ENCODE data around the gene OASL. TPM values are rescaled to one million over a fixed set of nuclear protein-coding genes. Genes with fewer than 3 reads are reported as not detected.

OASL gene
- total and polyA plus RNA-seq, 2 of the 4 experiments (the other 2 are of a cell fraction): under 0.01 to 0.05 TPM

GRCh38 chr12:121013715-121014114 lies 25.3 kb downstream of the OASL start:
- H2AFZ ChIP-seq (replicated peaks; ENCODE audit: low read length, poor library complexity): no peak overlapping the region
- no peak overlapping the region for H2BK120ac ChIP-seq (ENCODE audit: low read depth, low read length)
- no peak overlapping the region for H3K14ac ChIP-seq (replicated peaks; ENCODE audit: low read depth, low read length)
- no peak for ATAC-seq (ENCODE audit: low read depth)
- CTCF ChIA-PET: no interaction called here
- no peaks in the 10 kb centered on the region for H3K4me1 ChIP-seq (ENCODE audit: control insufficient read depth, insufficient read depth, low read length)
- H3K56ac ChIP-seq (ENCODE audit: extremely low read depth, insufficient read depth, low read length): no peak overlapping the region
- dilution Hi-C loops (cut with HindIII; ENCODE audit: low sequenced_read_pairs, unreplicated experiment) (no loop called here), intact Hi-C loops (cut with micrococcal nuclease) (loop anchor here (5.0 kb wide), 1 partner anchor 431 kb away; the partner anchor contains the start of gene POP5), in situ Hi-C loops (cut with MboI; ENCODE audit: low sequenced_read_pairs) (no loop called here)
- no peak for DNase-seq
- no peak overlapping the region for H2AK9ac ChIP-seq (replicated peaks; ENCODE audit: low read depth, low read length, poor library complexity)
- no peak overlapping the region for H4K8ac ChIP-seq (ENCODE audit: low read depth in 2 of 2, low read length in 2 of 2)
- H4K20me1 ChIP-seq (ENCODE audit: insufficient read depth, low read length): no peaks in the 10 kb centered on the region
- no peaks in the 10 kb centered on the region for H3K9me3 ChIP-seq (ENCODE audit: control insufficient read depth, insufficient read depth, low read length)
- no peak overlapping the region for H3K27ac ChIP-seq (ENCODE audit: insufficient read depth, low read length)
- POLR2A ChIA-PET (ENCODE audit: unreplicated experiment): no interaction called here
- H2BK15ac ChIP-seq (ENCODE audit: low read depth, low read length): no peak overlapping the region
- H3K9me1 ChIP-seq (ENCODE audit: insufficient read depth, low read length): 0 out of 2 replicates have a peak, but pooled peaks cover 6% of the 10 kb centered on the region
- H3K23ac ChIP-seq (ENCODE audit: low read depth, low read length): no peak overlapping the region
- TF ChIP-seq NFE2L2 (IDR thresholded peaks at IDR 0.05; ENCODE audit: low read depth, low read length) (no peak), SMC3 (IDR thresholded peaks at IDR 0.05; ENCODE audit: low read depth, low read length) (no peak), CHD1 (IDR thresholded peaks at IDR 0.05; ENCODE audit: low read depth, low read length) (no peak), MAZ (IDR thresholded peaks at IDR 0.05; ENCODE audit: borderline replicate concordance, low read depth, low read length) (no peak), USF2 (IDR thresholded peaks at IDR 0.05; ENCODE audit: low read depth, low read length) (no peak), RCOR1 (IDR thresholded peaks at IDR 0.05; ENCODE audit: insufficient replicate concordance, low read length) (no peak), MAFK (IDR thresholded peaks at IDR 0.05; ENCODE audit: low read depth, low read length) (no peak), FOS (IDR thresholded peaks at IDR 0.05; ENCODE audit: low read depth, low read length) (no peak), RFX5 (IDR thresholded peaks at IDR 0.05; ENCODE audit: low read depth, low read length) (no peak)
- no peak overlapping the region for H3K18ac ChIP-seq (ENCODE audit: low read depth, low read length)
- H3K79me1 ChIP-seq (ENCODE audit: low read depth in 1 of 2, low read length in 2 of 2): peaks cover 12 to 15% of the 10 kb centered on the region in 2 experiments
- H3K4me2 ChIP-seq (ENCODE audit: low read depth, low read length): no peak overlapping the region
- no TSS peak for BruUV-seq (replicated peaks)
- no peak overlapping the region for H3K4ac ChIP-seq (ENCODE audit: low read depth, low read length)
- no peak overlapping the region for H4K5ac ChIP-seq (ENCODE audit: low read depth, low read length)
- no peak overlapping the region for H3K9ac ChIP-seq (ENCODE audit: low read depth, low read length)
- H2BK5ac ChIP-seq (ENCODE audit: low read depth, low read length, poor library complexity, severe bottlenecking): no peak overlapping the region
- H3K4me3 ChIP-seq (ENCODE audit: insufficient read depth, low read depth, low read length): no peak overlapping the region
- no peak overlapping the region for H2BK20ac ChIP-seq (ENCODE audit: low read depth, low read length)
- no CpG with 5 or more reads among the region's 3 CpGs for WGBS, 2 experiments (ENCODE audit: extremely low coverage in 2 of 2, insufficient read length in 1 of 2)
- H4K91ac ChIP-seq (ENCODE audit: insufficient read depth, low read depth, low read length): no peak overlapping the region
- H3K36me3 ChIP-seq (ENCODE audit: control insufficient read depth, insufficient read depth, low read length): peaks cover 19% of the 10 kb centered on the region
- H2AK5ac ChIP-seq (ENCODE audit: low read depth, low read length): no peak overlapping the region
- no peaks in the 10 kb centered on the region for H3K27me3 ChIP-seq (ENCODE audit: control insufficient read depth, insufficient read depth, low read length)

All from IMR-90 (cell line).